Sciatic nerve (tissue), 2 donors: Measurements from ENCODE around the gene FNDC11. TPM values are rescaled to one million over a fixed set of nuclear protein-coding genes. Genes with fewer than 3 reads are reported as not detected.
"Not testable (repeated sequence)": the region's sequence is repeated elsewhere in the genome, so short reads cannot be mapped to it uniquely, and the experiment has no call there.

Experiments
- ATAC-seq: fragments of 200-7000 bp; cut with Tn5 transposase; one replicate; pipeline ENCODE4 v1.9.1; 2020; ENCODE audit warnings: mild to moderate bottlenecking, moderate library complexity
- DNase-seq: peaks from one replicate; pipeline ENCODE4 v3.0.0-alpha.2; 2020; ENCODE audit warnings: low spot score
- intact Hi-C: fragments of 100-400 bp; cut with DNase I; formaldehyde crosslinking; loops from one replicate; pipeline ENCODE4 v1.14.2; 2022
- total RNA-seq: library from RNA; stranded (reverse); fragmentation: NEBNext Ultra II Directional; extraction: Animal tissue kit (Norgen Biotek cat#: 25700); gene quantifications from one replicate; pipeline ENCODE4 v1.2.1, GENCODE V29; 2021
- donor health status: DM: no; HTN: no; CAD: no.
- donor health status: DM: no; HTN: no; CAD: no.

Gene FNDC11
- total RNA-seq, 1 donor from 2014 or later: 0.94 TPM

DNA sequence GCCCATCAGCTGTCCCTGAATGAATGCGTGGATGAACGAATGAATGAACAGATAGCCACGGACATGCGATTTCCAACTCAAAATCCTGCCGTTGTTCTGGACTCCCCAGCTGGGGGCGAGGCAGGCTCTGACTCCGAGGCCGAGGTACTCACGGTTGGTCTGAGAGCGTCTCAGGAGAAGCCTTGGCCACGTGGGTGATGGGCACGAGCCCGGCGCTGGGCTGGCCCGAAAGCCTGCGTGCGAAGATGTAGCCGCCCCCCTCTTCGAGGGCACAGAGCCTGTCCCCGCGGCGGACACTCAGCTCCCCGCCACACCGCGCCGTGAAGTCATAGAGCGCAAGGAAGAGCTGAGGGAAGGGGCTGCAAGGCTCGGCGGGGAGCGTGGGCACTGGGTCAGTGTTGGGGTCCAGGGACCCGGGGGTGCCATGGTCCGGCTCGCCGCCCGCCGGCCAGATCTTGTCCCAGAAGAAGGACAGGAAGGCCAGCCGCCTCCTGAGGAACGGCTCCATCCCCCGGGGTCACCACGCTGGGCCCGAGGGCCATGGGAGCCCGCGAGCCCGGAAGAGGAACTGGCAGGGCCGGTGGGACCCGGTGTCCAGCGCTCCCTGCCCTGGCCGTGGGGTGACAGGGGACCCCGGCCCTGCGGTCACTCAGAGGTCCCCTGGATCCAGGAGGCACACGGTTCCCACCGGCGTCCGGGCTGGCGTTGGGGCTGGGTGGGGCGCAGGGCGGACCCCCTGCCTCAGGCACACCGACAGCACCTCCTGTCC lies 6.8 kb upstream of the FNDC11 start:
- DNase-seq (no peak), ATAC-seq (no peak)

DNA sequence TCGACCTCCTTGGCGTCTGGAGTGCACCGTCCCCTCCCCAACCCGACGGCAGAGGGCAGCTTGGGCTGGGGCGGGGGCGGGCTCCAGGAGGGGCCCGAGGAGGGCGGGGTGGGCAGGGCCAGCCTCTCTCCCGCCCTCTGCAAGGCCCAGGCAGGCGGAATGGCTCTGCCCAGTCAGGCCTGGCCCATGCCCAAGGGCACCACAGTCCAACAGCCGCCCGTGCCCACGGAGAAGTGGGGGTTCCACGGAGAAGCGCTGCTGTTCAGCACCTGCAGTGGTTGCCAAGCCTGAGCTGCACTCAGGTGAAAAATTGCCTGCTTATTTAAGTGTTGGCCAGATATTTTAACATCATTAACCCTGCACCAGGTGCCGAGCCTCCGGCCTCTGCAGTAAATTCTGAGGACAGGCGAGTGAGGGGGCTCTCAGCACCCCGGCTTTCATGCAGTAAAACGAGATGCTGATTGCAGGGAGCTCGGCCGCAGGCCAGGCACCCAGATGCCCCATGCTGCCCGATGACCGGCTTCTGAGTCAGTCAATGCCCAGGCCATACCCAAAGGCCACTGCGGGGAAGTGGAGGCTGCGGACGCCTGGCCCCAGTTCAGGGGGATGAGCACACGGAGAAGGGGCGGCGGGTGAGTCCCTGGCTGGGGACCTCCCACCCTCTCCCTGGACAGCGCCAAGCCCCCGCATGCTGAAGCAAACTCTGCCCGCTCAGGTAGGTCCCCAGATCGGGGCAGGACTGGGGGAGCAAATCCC lies 6.1 kb upstream of the FNDC11 start, which contains the start of gene SRMS:
TSS of gene SRMS (minus strand) at position 25 of the 756 bp plus-strand sequence. CDS start 286 bp downstream, outside the sequence.
- DNase-seq (no peak), ATAC-seq (no peak)
- intact Hi-C loops: no loop called here

More for the DNA sequence above, 6.8 kb upstream of the FNDC11 start:
- intact Hi-C loops: no loop called here

DNA sequence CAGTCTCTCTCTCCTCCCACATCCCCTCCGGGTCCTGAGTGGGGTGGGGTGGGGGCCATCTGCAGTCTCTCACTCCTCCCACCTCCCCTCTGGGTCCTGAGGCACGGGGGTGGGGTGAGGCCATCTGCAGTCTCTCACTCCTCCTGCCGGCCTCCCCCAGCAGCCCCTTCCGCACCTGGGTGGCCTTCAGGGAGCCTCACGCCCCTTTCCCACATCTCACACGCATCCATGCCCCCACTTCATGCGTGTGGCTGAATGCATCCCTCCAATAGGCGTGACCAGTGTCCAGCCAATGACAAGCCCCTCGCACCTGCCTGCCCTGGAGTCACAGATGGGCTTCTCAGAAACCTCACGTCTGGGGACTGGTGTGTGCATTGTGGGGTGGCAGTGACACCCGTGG lies 5.4 kb upstream of the FNDC11 start:
- intact Hi-C loops: no loop called here
- no peak for ATAC-seq

DNA sequence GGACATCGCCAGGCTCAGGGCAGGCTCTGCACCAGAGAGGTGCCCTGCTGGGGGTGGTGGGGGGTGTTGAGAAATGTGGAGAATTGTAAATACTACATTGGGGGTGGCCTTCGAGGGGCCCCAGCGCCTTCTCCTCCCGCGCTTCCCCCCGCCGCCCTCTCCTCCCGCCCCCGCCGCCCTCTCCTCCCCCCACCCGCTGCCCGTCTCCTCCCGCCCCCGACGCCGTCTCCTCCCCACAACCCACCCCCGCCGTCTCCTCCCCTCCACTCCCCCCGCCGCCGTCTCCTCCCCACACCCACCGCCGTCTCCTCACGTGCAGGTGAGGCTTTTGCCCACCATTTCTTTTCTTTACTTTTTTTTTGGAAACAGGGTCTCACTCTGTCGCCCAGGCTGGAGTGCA lies 4.9 kb upstream of the FNDC11 start:
- intact Hi-C loops: no loop called here
- ATAC-seq (no peak), DNase-seq (no peak)

More for the DNA sequence above, 5.4 kb upstream of the FNDC11 start:
- no peak for DNase-seq

DNA sequence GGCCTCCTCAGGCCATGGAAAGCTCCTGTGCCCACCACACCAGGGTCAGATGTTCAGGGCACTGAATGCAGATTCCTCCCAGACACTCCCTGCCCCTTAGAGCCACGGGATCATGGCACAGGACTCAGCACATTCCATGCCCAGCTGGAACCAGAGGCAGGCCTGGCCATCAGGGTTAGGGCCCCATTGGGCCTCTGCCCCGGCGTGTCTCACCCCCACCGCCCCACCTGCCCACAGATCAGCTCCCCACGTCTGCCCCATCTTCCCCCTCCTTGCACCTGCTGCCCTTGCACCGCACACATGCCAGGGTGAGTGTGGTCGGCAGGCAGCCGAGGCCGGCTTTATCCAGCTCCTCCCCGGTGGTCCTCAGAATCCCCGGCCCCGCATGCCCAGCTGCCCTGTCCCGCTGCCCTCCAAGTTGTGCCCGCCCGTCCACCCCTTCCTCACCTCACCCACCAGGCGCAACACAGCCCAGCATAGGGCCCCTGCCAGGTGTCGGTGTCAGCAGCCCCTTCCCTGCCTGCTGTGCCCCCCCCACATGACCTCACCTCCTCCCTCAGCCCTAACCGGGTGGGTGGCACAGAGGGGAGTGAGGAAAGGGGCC lies 4.2 kb upstream of the FNDC11 start:
- DNase-seq: no peak
- intact Hi-C loops: no loop called here
- ATAC-seq: no peak

DNA sequence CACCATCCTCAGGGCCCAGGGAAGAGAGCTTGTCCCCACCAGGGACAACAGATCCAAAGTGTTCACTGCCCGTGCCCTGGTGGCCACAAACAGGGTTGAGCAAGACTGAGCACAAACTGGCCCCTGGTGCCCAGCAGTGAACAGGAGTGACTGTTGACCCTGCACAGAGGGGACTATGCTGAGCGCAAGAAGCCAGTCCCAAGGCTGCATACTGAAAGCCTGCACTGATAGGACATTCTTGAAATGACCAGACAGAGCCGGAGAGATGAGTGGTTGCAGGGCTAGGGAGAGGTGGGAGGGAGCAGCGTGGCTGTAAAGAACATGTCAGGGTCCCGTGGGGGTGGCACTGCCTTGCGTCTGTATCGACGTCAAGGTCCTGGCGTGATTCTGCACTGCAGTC lies 2.9 kb upstream of the FNDC11 start:
- ATAC-seq (no peak), DNase-seq (no peak)
- intact Hi-C loops: no loop called here

DNA sequence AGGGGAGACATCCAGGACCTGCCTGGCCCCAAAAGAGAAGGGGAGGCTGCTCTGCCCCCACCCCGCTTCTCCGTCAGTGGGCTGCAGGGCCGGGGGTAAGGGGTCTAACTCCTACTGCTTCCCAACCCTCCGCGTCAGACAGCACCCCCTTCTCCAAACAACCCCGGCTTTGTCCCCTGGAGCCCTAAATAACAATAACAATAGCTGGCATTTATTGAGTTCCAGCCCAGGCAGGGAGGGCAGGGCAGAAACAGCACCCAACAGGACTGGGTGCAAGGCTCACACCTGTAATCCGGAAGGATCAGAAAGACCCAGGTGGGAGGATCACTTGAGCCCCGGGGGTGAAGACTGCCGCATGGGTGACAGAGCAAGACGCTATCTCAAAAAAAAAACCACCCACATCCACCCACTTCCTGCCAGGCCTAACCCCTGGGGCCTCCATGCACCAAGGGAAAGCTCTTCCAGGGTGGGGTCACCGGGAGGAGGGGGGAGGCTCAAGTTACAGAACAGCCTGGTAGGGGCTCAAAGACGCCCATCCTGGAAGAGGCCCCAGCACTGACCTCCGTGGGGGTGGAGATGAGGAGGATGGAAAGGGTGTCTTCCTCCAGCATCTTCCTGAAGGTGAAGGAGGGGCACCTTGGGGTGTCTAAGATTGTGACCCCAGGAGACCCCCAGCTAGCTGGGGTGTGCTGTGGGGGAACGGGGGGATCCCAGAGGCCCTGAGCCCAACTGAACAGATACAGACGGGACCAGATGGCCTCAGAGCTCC lies 1.3 kb upstream of the FNDC11 start:
- no peak for DNase-seq
- ATAC-seq: peak; percentile 2
- intact Hi-C loops: no loop called here

DNA sequence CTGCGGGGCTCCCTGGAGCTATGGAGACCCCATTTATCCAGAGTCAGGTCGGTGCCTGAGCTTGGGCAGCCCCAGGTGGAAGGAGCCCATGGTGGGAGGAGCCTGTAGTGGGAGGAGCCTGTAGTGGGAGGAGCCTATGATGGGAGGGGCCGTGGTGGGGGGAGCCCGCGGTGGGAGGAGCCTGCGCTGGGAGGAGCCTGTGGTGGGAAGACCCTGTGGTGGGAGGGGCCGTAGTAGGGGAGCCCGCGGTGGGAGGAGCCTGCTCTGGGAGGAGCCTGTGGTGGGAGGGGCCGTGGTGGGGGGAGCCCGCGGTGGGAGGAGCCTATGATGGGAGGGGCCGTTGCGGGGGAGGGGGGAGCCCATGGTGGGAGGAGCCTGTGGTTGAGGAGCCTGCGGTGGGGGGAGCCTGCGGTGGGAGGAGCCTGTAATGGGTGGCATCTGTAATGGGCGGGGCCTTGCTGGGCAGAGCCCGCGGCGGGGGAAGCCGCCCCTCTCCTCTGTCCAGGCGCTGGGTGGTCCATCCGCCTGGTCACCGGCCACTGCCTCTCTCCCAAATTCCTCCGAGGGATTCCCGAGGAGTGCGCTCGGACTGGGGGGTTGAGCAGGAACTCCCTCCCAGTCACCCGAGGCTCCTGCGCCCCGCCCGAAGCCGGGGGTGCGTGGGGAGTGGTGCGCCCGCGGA lies 567 bp upstream of the FNDC11 start:
- peak; percentile 94 for DNase-seq
- intact Hi-C loops: no loop called here
- ATAC-seq: peak; percentile 90

DNA sequence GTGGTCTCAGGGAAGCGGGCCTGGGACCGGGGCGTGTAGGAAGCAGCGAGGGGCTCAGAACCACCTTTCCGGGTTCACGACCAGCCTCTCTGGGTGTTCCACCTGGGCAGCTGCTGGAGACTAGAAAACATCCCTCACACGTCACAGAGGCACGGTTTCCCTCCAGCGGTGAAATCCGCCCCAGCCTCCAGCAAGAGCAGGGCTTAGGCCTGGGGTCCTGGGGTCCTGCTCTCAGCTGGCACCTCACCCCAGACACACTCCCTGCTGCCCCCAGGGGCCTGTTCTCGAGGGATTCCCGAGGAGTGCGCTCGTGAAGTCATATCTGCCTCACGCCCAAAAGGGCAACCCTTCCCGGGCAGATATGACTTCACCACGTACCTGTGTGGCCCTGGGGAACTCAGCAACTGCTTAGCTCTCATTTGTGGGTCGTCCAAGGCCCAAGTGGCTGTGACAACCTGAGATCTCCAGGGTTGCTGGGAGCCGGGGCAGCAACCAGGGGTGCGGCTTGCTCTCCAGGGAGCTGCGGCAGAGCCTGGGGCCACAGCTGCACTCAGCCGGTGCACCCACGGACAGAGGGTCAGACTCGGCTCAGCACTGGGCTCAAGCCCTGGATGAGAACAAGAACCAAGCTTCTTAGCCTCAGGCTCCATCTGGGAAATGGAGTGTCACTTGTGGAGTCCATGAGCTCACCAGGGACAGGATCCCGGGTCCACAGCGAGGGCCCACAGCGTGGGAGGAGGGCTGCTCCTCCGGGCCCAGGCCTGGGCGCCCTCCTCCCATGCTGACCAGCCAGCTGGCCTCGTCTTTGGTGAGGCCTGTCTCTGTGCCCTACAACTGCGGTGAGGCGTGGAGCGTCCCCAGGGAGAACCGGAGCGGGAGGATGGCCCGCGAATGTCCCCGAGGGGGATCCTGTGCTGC lies 661 bp downstream of the FNDC11 start:
- intact Hi-C loops: no loop called here
- no peak for ATAC-seq
- no peak for DNase-seq

DNA sequence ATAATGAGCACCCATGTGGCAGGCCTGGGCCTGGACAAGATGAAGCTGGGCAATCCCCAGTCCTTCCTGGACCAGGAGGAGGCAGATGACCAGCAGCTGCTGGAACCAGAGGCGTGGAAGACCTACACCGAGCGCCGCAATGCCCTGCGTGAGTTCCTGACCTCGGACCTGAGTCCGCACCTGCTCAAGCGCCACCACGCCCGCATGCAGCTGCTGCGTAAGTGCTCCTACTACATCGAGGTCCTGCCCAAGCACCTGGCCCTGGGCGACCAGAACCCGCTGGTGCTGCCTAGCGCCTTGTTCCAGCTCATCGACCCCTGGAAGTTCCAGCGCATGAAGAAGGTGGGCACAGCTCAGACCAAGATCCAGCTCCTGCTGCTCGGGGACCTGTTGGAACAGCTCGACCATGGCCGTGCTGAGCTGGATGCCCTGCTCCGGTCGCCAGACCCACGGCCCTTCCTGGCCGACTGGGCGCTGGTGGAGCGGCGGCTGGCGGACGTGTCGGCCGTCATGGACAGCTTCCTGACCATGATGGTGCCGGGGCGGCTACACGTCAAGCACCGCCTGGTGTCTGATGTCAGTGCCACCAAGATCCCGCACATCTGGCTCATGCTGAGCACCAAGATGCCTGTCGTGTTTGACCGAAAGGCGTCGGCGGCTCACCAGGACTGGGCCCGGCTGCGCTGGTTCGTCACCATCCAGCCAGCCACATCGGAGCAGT lies 1.9 kb downstream of the FNDC11 start:
- ATAC-seq: no peak
- no peak for DNase-seq
- intact Hi-C loops: no loop called here

DNA sequence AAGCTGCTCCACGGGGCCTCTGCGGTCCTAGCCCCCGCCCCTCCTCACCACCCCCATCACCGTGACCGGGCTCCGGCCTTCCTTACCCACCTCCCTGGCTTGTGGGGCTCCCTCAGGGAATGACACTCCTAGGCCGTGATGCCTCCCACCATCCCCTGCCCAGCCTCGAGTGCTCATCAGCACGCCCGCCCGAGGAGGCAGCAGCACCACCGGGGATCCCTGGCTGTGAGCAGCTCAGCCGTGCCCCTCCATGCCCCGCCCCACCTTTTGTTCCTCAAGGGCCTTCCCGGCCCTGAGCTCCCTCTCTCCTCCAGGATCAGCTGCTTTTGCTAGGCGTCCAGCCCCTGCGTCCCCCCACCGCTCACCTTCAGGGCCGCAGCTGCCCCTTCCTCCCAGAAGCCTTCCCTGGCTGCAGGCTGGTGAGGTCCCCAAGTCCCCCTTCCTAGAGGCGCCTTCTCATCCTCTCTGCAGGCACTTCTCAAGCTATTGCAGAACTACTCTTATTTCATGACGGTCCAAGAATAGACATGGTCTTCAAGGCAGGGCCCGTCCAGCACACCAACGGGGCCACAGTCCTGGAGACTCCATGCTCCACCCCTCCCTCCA lies 3.0 kb downstream of the FNDC11 start:
- DNase-seq (no peak), ATAC-seq (no peak)
- intact Hi-C loops: no loop called here

DNA sequence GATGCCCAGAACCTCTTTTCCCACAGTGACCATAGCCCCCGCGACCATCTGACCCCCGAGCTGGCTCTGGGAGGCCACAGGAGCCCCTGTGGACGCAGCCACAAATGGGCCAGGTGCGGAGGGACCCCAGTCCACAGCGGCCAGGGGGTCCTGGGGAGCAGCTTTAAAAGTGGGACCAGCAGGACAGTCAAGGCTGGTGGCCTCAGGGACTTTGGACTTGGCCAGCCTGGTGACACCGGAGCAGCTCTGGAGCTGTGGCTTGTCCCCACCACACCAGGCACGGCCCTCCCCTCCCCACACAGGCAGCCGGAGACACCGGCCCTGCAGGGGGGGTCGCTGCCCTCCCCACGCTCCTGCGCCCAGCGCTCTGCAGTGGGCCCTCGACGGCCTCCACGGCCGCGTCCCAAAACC lies 3.5 kb downstream of the FNDC11 start:
- DNase-seq: no peak
- intact Hi-C loops: no loop called here
- ATAC-seq: no peak

DNA sequence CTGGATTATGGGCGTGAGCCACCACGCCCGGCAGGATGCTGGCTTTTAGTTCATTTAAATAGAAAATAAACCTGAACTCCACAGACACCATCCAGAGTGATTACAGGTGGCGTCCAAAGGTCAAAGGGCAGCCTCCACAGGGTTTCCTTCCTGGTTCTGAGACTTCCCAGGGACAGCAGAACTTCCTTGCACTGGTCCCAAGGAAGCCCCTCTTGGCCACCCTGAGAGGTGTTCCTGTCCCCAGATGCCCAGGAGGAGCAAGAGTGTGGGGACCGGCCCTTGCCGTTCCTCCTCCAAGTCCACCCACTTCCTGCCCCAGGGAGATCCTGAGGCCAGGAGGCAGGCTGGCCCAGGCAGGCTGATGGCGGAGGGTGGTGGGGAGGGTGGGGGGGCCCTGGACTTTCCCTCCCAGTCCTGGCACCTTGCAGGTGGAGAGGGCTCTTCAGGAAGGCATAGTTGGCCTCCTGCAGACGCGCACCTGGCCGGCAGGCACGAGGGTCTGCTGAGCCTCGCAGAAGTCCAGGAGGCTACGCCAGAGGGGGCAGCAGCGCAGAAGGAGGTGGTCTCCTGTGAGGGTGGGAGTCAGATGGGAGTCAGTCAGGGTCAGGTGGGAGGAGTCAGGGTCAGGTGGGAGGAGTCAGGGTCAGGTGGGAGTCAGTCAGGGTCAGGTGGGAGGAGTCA lies 5.0 kb downstream of the FNDC11 start:
- ATAC-seq: no peak
- intact Hi-C loops: no loop called here
- no peak for DNase-seq

DNA sequence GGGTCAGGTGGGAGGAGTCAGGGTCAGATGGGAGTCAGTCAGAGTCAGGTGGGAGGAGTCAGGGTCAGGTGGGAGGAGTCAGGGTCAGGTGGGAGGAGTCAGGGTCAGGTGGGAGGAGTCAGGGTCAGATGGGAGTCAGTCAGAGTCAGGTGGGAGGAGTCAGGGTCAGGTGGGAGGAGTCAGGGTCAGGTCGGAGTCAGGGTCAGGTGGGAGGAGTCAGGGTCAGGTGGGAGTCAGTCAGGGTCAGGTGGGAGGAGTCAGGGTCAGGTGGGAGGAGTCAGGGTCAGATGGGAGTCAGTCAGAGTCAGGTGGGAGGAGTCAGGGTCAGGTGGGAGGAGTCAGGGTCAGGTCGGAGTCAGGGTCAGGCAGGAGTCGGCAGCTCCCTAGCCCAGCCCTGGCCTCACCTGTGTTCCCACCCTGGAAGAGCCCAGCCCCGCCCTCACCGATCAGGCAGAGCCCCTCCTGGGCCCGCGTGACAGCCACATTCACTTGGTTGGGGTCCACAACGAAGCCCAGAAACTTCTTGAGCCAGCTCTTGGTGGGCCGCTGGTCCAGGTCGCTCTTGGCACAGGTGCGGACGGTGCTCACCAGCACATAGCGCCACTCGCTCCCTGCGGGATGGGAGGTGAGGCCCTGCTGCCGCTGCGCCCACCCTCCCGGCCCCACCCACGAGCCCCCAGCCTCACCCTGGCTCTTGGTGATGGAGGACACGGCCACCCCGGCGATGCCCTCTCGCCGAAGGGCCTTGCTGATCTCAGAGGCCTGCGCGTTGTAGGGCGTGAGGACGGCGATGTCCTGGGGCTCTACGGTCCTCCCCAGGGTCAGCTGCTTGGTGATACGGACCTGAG lies 5.8 kb downstream of the FNDC11 start:
- intact Hi-C loops, DNase-seq, ATAC-seq: not testable (repeated sequence)

DNA sequence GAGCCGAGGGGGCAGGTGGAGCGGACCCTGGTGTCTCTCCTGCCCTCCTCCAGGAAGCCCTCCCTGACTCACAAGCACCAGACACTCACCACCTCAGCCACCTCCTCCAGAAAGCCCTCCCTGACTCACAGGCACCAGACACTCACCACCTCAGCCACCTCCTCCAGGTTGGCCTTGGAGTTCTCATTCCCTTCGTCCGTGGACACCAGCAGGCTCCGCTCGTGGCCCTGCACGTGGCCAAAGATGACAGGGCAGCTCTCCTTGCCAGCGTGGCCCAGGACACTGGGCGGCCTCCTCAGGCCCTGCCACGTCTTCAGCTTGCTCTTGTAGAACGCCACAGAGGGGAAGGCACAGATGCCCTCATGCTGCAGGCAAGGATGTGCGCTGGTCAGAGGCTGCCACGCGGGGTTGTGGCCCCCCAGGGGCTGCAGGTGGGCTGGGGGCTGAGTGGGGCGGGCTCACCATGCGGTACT lies 6.4 kb downstream of the FNDC11 start:
- ATAC-seq: no peak
- DNase-seq: no peak
- intact Hi-C loops: no loop called here
